ENCODE data around the gene XXYLT1. TPM values are rescaled to one million over a fixed set of nuclear protein-coding genes. Genes with fewer than 3 reads are reported as not detected.

The XXYLT1 gene
- total RNA-seq, 1 donor from 2014 or later = 42.9 TPM

DNA sequence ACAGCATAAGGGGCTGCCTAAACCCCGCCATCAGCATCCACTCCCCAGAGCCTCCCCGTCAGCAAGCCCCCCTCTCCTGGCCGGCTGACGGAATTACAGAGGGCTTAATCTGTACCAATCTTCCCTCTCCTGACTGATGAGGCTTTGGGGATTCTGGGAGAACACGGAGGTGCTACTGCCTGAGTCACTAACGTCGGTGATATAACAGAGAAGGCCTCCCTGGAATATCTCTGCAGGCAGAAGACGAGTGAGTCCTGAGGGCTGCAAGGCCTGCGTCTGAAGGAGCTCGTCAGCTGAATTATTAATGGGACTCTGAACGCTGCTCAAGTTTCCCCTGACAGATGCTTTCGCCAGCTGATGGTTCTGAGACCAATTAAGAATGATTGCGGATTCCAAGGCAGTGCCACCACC is 147.7 kb downstream of the XXYLT1 start:
- DNase-seq (ENCODE audit: low spot score in 2 of 2, unreplicated experiment in 2 of 2) = no peak
- TF ChIP-seq, protein P1, sequence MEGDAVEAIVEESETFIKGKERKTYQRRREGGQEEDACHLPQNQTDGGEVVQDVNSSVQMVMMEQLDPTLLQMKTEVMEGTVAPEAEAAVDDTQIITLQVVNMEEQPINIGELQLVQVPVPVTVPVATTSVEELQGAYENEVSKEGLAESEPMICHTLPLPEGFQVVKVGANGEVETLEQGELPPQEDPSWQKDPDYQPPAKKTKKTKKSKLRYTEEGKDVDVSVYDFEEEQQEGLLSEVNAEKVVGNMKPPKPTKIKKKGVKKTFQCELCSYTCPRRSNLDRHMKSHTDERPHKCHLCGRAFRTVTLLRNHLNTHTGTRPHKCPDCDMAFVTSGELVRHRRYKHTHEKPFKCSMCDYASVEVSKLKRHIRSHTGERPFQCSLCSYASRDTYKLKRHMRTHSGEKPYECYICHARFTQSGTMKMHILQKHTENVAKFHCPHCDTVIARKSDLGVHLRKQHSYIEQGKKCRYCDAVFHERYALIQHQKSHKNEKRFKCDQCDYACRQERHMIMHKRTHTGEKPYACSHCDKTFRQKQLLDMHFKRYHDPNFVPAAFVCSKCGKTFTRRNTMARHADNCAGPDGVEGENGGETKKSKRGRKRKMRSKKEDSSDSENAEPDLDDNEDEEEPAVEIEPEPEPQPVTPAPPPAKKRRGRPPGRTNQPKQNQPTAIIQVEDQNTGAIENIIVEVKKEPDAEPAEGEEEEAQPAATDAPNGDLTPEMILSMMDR (IDR thresholded peaks at IDR 0.05; ENCODE audit: unreplicated experiment) = no peak
- peak overlapping the region; percentile 25 for H3K27ac Mint-ChIP-seq

DNA sequence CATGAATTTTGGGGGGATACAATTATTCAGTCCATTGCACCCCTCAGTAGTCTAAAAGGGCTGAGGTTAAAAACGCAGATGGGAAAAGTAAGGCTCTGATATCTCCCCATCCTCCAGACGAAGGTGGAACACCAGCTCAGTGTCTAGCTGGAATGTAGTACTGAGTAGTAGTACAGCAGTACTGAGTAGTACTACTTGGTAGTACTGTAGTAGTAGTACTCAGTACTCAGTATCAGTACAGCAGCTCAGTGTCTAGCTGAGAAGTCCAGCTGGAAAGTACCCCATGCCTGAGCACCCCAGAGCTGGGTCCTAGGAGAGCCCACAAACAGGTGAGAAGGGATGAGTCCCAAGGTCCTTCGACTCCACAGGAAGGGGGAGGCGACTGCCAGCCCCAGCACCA is 148.7 kb downstream of the XXYLT1 start:
- no peak overlapping the region for H3K27ac Mint-ChIP-seq
- H3K36me3 Mint-ChIP-seq = no peaks in the 10 kb centered on the region
- TF ChIP-seq, protein P1 (IDR thresholded peaks at IDR 0.05; ENCODE audit: unreplicated experiment) = no peak
- DNase-seq (ENCODE audit: low spot score in 2 of 2, unreplicated experiment in 2 of 2) = no peak
- peaks cover 30% of the 10 kb centered on the region for H3K4me1 Mint-ChIP-seq
- no peaks in the 10 kb centered on the region for H3K9me3 Mint-ChIP-seq
- H3K27me3 Mint-ChIP-seq (ENCODE audit: low read depth) = no peaks in the 10 kb centered on the region
- no peak overlapping the region for H3K4me3 Mint-ChIP-seq

More for the DNA sequence above, 147.7 kb downstream of the XXYLT1 start:
- Mint-ChIP-seq H3K9me3 (no peaks in the 10 kb centered on the region), H3K4me1 (peaks cover 26% of the 10 kb centered on the region), H3K4me3 (no peak overlapping the region), H3K27me3 (ENCODE audit: low read depth) (no peaks in the 10 kb centered on the region), H3K36me3 (no peaks in the 10 kb centered on the region)

DNA sequence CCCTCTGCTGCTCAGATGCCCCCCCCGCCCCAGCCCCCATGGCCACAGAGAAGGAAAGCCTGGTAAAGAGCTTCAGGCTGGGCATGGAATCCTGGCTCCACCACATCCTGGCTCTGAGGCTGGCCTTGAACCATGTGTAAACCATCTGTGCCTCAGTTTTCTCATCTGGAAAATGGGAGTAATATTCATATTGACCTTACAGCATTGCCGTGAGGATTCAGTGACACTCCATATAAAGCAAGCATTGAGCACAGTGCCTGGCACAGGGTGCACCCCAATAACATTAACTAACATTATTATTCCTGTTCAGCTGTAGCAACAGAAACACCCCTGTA is 150.7 kb downstream of the XXYLT1 start:
- H3K4me1 Mint-ChIP-seq = peaks cover 30% of the 10 kb centered on the region
- no peak for DNase-seq (ENCODE audit: low spot score in 2 of 2, unreplicated experiment in 2 of 2)
- H3K9me3 Mint-ChIP-seq = no peaks in the 10 kb centered on the region
- TF ChIP-seq, protein P1 (IDR thresholded peaks at IDR 0.05; ENCODE audit: unreplicated experiment) = no peak
- no peak overlapping the region for H3K27ac Mint-ChIP-seq
- no peaks in the 10 kb centered on the region for H3K36me3 Mint-ChIP-seq
- H3K4me3 Mint-ChIP-seq = no peak overlapping the region
- H3K27me3 Mint-ChIP-seq (ENCODE audit: low read depth) = no peaks in the 10 kb centered on the region

DNA sequence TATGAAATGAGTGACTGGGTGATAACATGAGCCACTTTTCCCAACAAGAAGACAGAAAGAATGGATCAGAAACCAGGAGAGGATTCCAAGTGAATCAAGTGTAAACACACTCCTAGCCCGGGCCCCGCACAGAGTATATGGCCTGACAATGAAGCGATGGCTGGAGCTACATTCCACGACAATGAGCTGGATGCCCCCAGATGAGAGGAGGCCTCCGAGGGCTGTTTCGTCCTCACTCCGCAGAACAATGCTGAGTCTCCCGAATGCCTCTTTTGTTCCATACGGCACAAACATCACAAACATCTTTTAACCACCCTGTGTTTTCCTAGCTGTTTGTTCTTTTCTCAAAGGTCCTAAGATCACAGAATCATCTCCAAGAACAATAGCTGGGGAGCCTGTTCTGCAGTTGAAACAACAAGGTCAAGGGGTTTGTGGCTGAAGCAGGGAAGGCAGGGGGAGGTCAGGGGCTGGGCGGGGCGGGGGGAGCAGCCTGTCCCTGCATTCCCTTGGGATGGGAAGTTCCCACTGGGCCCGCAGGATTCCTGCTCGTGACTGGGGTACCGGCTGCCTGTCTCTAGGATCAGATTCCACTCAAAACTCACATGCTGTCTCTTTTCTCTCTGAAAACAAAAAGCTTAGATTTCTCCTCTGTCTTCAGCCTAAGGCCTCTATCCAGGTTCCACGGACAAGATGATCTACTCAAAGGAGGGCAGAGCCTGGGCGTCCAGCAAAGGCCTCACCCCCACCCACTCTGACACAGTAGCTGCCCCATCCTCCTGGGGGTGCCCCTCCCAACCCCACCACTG is 151.3 kb downstream of the XXYLT1 start:
- DNase-seq (ENCODE audit: low spot score in 2 of 2, unreplicated experiment in 2 of 2) = no peak
- TF ChIP-seq, protein P1 (IDR thresholded peaks at IDR 0.05; ENCODE audit: unreplicated experiment) = no peak
- H3K4me3 Mint-ChIP-seq = no peak overlapping the region
- peaks cover 27% of the 10 kb centered on the region for H3K4me1 Mint-ChIP-seq
- H3K9me3 Mint-ChIP-seq = no peaks in the 10 kb centered on the region
- no peaks in the 10 kb centered on the region for H3K27me3 Mint-ChIP-seq (ENCODE audit: low read depth)
- H3K36me3 Mint-ChIP-seq = no peaks in the 10 kb centered on the region
- H3K27ac Mint-ChIP-seq = peak overlapping the region; percentile 73

DNA sequence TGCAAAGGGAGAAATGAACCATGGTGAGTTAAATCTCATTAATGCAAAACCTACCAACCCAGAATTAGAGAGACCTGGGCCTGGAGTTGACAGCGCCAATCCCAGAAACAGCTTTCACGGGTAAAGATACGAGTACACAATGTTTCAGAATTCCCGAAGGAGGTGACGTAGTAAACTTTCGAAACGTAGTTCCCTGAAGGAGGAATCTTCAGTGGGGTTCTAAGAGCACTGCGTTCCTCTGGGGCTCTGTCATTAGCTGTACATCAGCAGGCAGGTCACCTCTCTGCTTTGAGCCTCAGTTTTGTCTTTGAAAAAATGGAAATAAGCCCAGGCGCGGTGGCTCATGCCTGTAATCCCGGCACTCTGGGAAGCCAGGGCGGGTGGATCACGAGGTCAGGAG is 152.3 kb downstream of the XXYLT1 start:
- TF ChIP-seq, protein P1 (IDR thresholded peaks at IDR 0.05; ENCODE audit: unreplicated experiment) = no peak
- no peaks in the 10 kb centered on the region for H3K36me3 Mint-ChIP-seq
- no peaks in the 10 kb centered on the region for H3K27me3 Mint-ChIP-seq (ENCODE audit: low read depth)
- H3K9me3 Mint-ChIP-seq = no peaks in the 10 kb centered on the region
- H3K27ac Mint-ChIP-seq = no peak overlapping the region
- peaks cover 22% of the 10 kb centered on the region for H3K4me1 Mint-ChIP-seq
- no peak for DNase-seq (ENCODE audit: low spot score in 2 of 2, unreplicated experiment in 2 of 2)
- no peak overlapping the region for H3K4me3 Mint-ChIP-seq
